Caki2 (cell line): Measurements from ENCODE around the gene WDTC1. TPM values are rescaled to one million over a fixed set of nuclear protein-coding genes. Genes with fewer than 3 reads are reported as not detected.
A peak's percentile ranks its signal among the peaks of the same experiment; 100 is the strongest.
"Not testable (repeated sequence)": the region's sequence is repeated elsewhere in the genome, so short reads cannot be mapped to it uniquely, and the experiment has no call there.

ENCODE experiments used
- DNase-seq: peaks from one replicate; pipeline ENCODE4 v3.0.0-alpha.2; 2015; ENCODE audit warnings: low read depth
- in situ Hi-C: cut with HindIII; loops from 2 replicates; pipeline ENCODE4 v1.10.0; 2016; ENCODE audit warnings: low sequenced_read_pairs, low pct_unique_long_range_greater_than_20kb, mixed read lengths
- total RNA-seq: library from RNA; depleted of rRNA; stranded (reverse); fragments of >200 nt; shearing (Covaris generic); gene quantifications from 2 replicates; pipeline ENCODE4 v1.2.3, GENCODE V29; 2014; ENCODE audit warnings: low replicate concordance; rRNA removed

WDTC1 gene
- 7.0 and 11.6 TPM in 2 replicates for total RNA-seq

GRCh38 chr1:27234049-27234882, at the start of gene WDTC1:
TSS of gene WDTC1 (plus strand) at chr1:27234632. CDS start at chr1:27261055, 26,423 bp downstream.
- DNase-seq, result peak; percentile 96
- in situ Hi-C loops, result loop anchor here (25.0 kb wide), 1 partner anchor 97 kb away; no protein-coding TSS in a partner anchor

GRCh38 chr1:27184665-27185064, 49.8 kb upstream of the WDTC1 start:
- in situ Hi-C loops, result not testable (repeated sequence)

GRCh38 chr1:27192039-27192529, 42.3 kb upstream of the WDTC1 start:
- in situ Hi-C loops, result no loop called here
- DNase-seq, result peak; percentile 26

More at GRCh38 chr1:27184665-27185064, 49.8 kb upstream of the WDTC1 start:
- not testable (repeated sequence) for DNase-seq

- in situ Hi-C loops, result no loop called here
- no peak for DNase-seq
These were observed 41.2 kb upstream of the WDTC1 start for GRCh38 chr1:27193194-27193593.

GRCh38 chr1:27201295-27201694, 33.1 kb upstream of the WDTC1 start:
- DNase-seq, result no peak
- in situ Hi-C loops, result no loop called here

GRCh38 chr1:27203946-27204345, 30.5 kb upstream of the WDTC1 start:
- no peak for DNase-seq
- in situ Hi-C loops, result no loop called here

- in situ Hi-C loops, DNase-seq: not testable (repeated sequence)
These were observed 27.2 kb upstream of the WDTC1 start for GRCh38 chr1:27207238-27207637.

GRCh38 chr1:27208143-27208850, 26.1 kb upstream of the WDTC1 start:
- in situ Hi-C loops, DNase-seq: not testable (repeated sequence)

GRCh38 chr1:27216466-27216865, 18.0 kb upstream of the WDTC1 start:
- in situ Hi-C loops, result no loop called here
- DNase-seq, result no peak

- in situ Hi-C loops, result no loop called here
- DNase-seq, result no peak
These were observed 17.0 kb upstream of the WDTC1 start for GRCh38 chr1:27217401-27217800.

GRCh38 chr1:27218736-27219135, 15.7 kb upstream of the WDTC1 start:
- no peak for DNase-seq
- in situ Hi-C loops, result no loop called here

- in situ Hi-C loops, result no loop called here
- no peak for DNase-seq
These were observed 14.3 kb upstream of the WDTC1 start for GRCh38 chr1:27220096-27220495.

- DNase-seq, result not testable (repeated sequence)
These were observed 13.5 kb upstream of the WDTC1 start for GRCh38 chr1:27220702-27221497.

GRCh38 chr1:27225621-27226020, 8.8 kb upstream of the WDTC1 start:
- no peak for DNase-seq
- in situ Hi-C loops, result loop anchor here (25.0 kb wide), 1 partner anchor 88 kb away; no protein-coding TSS in a partner anchor

More at GRCh38 chr1:27220702-27221497, 13.5 kb upstream of the WDTC1 start:
- in situ Hi-C loops, result not testable (repeated sequence)

- DNase-seq, result no peak
- in situ Hi-C loops, result loop anchor here (25.0 kb wide), 1 partner anchor 90 kb away; no protein-coding TSS in a partner anchor
These were observed 6.7 kb upstream of the WDTC1 start for GRCh38 chr1:27227765-27228164.

- DNase-seq, result no peak
- in situ Hi-C loops, result loop anchor here (25.0 kb wide), 1 partner anchor 96 kb away; no protein-coding TSS in a partner anchor
These were observed 774 bp upstream of the WDTC1 start for GRCh38 chr1:27233667-27234048.

- DNase-seq, result no peak
- in situ Hi-C loops, result loop anchor here (25.0 kb wide), 1 partner anchor 99 kb away; no protein-coding TSS in a partner anchor
These were observed 1.4 kb downstream of the WDTC1 start for GRCh38 chr1:27235827-27236226.

GRCh38 chr1:27237112-27237511, 2.7 kb downstream of the WDTC1 start:
- no peak for DNase-seq

More at GRCh38 chr1:27237112-27237511, 2.7 kb downstream of the WDTC1 start:
- in situ Hi-C loops, result loop anchor here (25.0 kb wide), 1 partner anchor 100 kb away; no protein-coding TSS in a partner anchor
